HG02588 (cell line): ENCODE results near the gene KCNJ5.

Experiments
- ATAC-seq: cut with Tn5 transposase; IDR thresholded peaks from one replicate; pipeline ENCODE4 v1.9.1; 2021; ENCODE audit warnings: mild to moderate bottlenecking, moderate library complexity; ENCODE audit not compliant: unreplicated experiment

Gene KCNJ5

GRCh38 chr11:128946648-128947047, 55.5 kb downstream of the KCNJ5 start:
- no peak for ATAC-seq

- no peak for ATAC-seq
These were observed 56.6 kb downstream of the KCNJ5 start for GRCh38 chr11:128947773-128948172.

GRCh38 chr11:128948583-128948982, 57.4 kb downstream of the KCNJ5 start:
- ATAC-seq: no peak

GRCh38 chr11:128949791-128950454, 58.8 kb downstream of the KCNJ5 start:
- ATAC-seq: no peak

GRCh38 chr11:128953151-128953550, 62.0 kb downstream of the KCNJ5 start:
- no peak for ATAC-seq

GRCh38 chr11:128955636-128956035, 64.5 kb downstream of the KCNJ5 start:
- ATAC-seq: no peak

- ATAC-seq: no peak
These were observed 65.4 kb downstream of the KCNJ5 start for GRCh38 chr11:128956401-128957201.

GRCh38 chr11:128957202-128957482, 66.0 kb downstream of the KCNJ5 start:
- ATAC-seq: no peak

GRCh38 chr11:128961645-128962044, 70.5 kb downstream of the KCNJ5 start:
- ATAC-seq: no peak

- ATAC-seq: no peak
These were observed 71.7 kb downstream of the KCNJ5 start for GRCh38 chr11:128962896-128963295.

GRCh38 chr11:128963744-128964325, 72.7 kb downstream of the KCNJ5 start:
- no peak for ATAC-seq

GRCh38 chr11:128964463-128964930, 73.3 kb downstream of the KCNJ5 start:
- ATAC-seq: no peak

GRCh38 chr11:128965485-128965884, 74.3 kb downstream of the KCNJ5 start:
- peak; percentile 96 for ATAC-seq

- ATAC-seq: no peak
These were observed 76.4 kb downstream of the KCNJ5 start for GRCh38 chr11:128967578-128967977.

- no peak for ATAC-seq
These were observed 77.8 kb downstream of the KCNJ5 start for GRCh38 chr11:128968916-128969315.
